KMS-11 (cell line): ENCODE data around the gene ERMARD.

Experiments used
- H2AFZ ChIP-seq: fragments of 200-600 bp; sonication (generic); 2 replicates; pipeline ENCODE4 v1.6.1; 2016; ENCODE audit warnings: antibody characterized with exemption, mixed run types, low read depth
- H3K27ac ChIP-seq: fragments of 200-600 bp; sonication (generic); 2 replicates; pipeline ENCODE4 v1.6.1; 2016; ENCODE audit warnings: mild to moderate bottlenecking, mixed run types
- H3K27me3 ChIP-seq: fragments of 200-600 bp; sonication (generic); 2 replicates; pipeline ENCODE4 v1.6.1; 2017; ENCODE audit warnings: mild to moderate bottlenecking, low read depth, mixed run types, moderate library complexity; ENCODE audit not compliant: insufficient read depth
- H3K36me3 ChIP-seq: fragments of 200-600 bp; sonication (generic); 2 replicates; pipeline ENCODE4 v1.6.1; 2017; ENCODE audit warnings: mild to moderate bottlenecking, mixed run types; ENCODE audit not compliant: insufficient read depth
- H3K4me1 ChIP-seq: fragments of 200-600 bp; sonication (generic); 2 replicates; pipeline ENCODE4 v1.6.1; 2016; ENCODE audit warnings: mild to moderate bottlenecking, low read depth, mixed run types; ENCODE audit not compliant: poor library complexity, severe bottlenecking
- H3K4me2 ChIP-seq: fragments of 200-600 bp; sonication (generic); 2 replicates; pipeline ENCODE4 v1.7.0; 2016; ENCODE audit warnings: mild to moderate bottlenecking, mixed run types
- H3K4me3 ChIP-seq: fragments of 200-600 bp; sonication (generic); IDR thresholded peaks from 2 replicates; pipeline ENCODE4 v1.6.1; 2017; ENCODE audit warnings: low read depth, low read length, mixed read lengths; ENCODE audit not compliant: insufficient read depth
- H3K79me2 ChIP-seq: fragments of 200-600 bp; sonication (generic); 2 replicates; pipeline ENCODE4 v1.6.1; 2016; ENCODE audit warnings: low read depth, mixed run types; ENCODE audit not compliant: insufficient read depth
- H3K9ac ChIP-seq: fragments of 200-600 bp; sonication (generic); 2 replicates; pipeline ENCODE4 v1.6.1; 2016; ENCODE audit warnings: mild to moderate bottlenecking, mixed run types
- H4K20me1 ChIP-seq: fragments of 200-600 bp; sonication (generic); 2 replicates; pipeline ENCODE4 v1.6.1; 2016; ENCODE audit warnings: mild to moderate bottlenecking, mixed run types; ENCODE audit not compliant: insufficient read depth
- CTCF ChIP-seq: fragments of 200-600 bp; sonication (generic); conservative IDR thresholded peaks from 2 replicates; pipeline ENCODE4 v1.6.1; 2017; ENCODE audit warnings: low read depth, mild to moderate bottlenecking, antibody characterized with exemption, low read length, moderate library complexity, mixed read lengths

ERMARD gene

DNA sequence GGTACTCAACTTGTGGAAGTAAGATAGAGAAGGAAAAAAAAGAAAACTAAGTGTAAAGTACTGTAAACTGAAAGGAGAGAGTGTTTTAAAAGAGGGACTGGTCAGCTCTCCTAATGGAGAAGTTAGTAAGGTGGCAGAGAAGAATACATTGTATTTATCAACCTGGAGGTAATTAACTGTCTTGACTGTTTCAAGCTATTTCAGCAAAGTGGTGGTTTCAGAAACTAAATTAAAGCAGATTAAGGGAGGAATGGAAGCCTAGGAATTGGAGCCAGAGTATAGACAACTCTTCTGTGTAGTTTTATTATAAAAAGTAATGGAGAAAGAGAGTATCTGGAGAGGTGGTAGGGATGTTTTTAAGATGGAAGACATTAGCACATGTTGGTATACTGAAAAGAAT is 24.5 kb upstream of the ERMARD start:
- Histone ChIP-seq H2AFZ (no peak overlapping the region), H3K27me3 (no peaks in the 10 kb centered on the region), H3K79me2 (peaks cover 15% of the 10 kb centered on the region), H3K27ac (no peak overlapping the region), H4K20me1 (peaks cover 7% of the 10 kb centered on the region; the same call in 1 of the 2 replicates), H3K9ac (no peak overlapping the region), H3K4me2 (no peak overlapping the region), H3K4me3 (no peak overlapping the region), H3K4me1 (peaks cover 5% of the 10 kb centered on the region), H3K36me3 (no peaks in the 10 kb centered on the region)
- TF ChIP-seq CTCF, result no peak

DNA sequence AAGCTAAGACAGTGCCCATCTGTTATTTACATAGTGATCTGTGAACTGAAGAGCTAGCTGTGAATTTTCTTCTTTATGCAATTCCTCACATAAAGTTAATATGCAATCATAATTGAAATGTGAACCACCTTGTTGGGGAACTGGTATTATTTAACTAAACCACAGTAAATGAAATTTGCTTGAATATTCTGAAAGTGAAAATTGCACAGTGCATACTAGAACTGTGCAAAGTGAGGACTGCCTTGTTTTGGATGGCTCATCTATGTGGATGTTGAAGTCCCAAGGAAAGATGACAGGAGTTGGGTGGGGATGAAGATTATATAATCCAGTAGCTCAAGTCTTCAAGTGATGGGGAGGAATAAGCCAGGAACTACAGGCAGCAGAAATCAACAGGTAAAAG is 21.5 kb upstream of the ERMARD start:
- Histone ChIP-seq H3K27me3 (no peaks in the 10 kb centered on the region), H2AFZ (no peak overlapping the region), H3K4me2 (no peak overlapping the region), H3K36me3 (no peaks in the 10 kb centered on the region), H3K79me2 (no peaks in the 10 kb centered on the region), H3K4me3 (no peak overlapping the region), H3K27ac (no peak overlapping the region), H3K4me1 (no peaks in the 10 kb centered on the region), H4K20me1 (no peaks in the 10 kb centered on the region), H3K9ac (no peak overlapping the region)
- TF ChIP-seq CTCF, result no peak

DNA sequence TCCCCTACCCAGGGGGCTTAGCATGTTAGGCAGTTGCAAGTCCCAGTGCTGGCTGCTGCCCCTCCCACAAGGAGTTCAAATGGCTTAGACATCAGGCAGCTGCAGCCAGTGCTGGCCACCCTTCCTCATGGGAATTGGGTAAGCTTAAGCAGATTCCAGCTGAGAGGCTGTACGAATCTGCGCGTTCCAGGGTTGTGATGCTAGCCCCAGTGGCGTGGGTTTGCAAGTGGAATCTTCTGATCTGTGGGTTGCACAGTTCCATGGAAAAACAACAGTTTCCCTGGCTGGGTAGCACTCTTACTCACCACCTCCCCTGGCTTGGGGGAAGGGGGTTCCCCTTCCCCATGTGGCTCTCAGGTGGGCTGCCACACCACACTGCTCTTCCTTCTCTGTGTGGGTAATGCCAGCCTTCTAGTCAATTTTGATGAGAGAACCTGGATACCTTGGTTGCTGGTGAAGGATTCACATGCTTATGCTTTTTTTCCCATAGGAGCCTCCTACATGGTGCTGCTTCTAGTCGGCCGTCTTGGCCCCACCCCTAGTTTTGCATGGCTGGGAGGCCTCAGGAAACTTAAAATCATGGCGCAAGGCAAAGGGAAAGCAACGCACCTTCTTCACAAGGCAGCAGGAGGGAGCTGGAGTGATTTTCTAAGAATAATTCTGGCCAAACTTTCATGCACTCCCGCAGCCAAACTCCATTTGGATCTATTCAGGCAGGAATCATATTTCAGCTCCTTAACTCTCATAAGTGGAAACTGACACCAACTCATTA is 13.0 kb upstream of the ERMARD start:
- H3K79me2 ChIP-seq, result no peaks in the 10 kb centered on the region
- H3K4me2 ChIP-seq, result no peak overlapping the region
- H2AFZ ChIP-seq, result no peak overlapping the region
- no peaks in the 10 kb centered on the region for H3K36me3 ChIP-seq
- no peaks in the 10 kb centered on the region for H3K4me1 ChIP-seq
- no peaks in the 10 kb centered on the region for H3K27me3 ChIP-seq
- no peaks in the 10 kb centered on the region for H4K20me1 ChIP-seq
- no peak overlapping the region for H3K9ac ChIP-seq
- no peak overlapping the region for H3K27ac ChIP-seq
- H3K4me3 ChIP-seq, result no peak overlapping the region
- TF ChIP-seq CTCF, result no peak

DNA sequence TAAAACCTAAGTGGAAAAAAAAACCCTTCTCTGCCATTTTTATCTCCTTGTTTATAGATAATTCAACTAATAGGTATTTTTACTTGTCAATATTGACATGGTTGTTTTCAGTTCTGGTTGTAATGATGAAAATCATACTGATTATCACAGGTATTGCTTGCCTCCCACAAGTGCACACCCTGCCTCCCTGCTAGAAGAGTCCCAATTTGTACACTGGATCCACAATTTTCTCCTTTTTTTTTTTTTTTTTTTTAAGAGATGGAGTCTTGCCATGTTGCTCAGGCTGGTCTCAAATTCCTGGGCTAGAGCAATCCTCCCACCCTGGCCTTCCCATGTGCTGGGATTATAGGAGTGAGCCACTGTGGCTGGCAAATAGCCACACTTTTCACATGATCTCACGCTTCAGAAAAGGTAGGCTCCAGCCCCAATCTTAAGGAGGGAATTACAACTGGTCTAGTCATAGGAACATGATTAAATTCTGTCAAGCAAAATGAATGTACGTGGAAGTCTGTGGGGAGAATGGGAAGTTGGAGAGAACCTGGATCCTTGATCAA is 12.4 kb upstream of the ERMARD start:
- Histone ChIP-seq H2AFZ (no peak overlapping the region), H3K27me3 (no peaks in the 10 kb centered on the region), H3K79me2 (no peaks in the 10 kb centered on the region), H3K9ac (no peak overlapping the region), H3K4me2 (no peak overlapping the region), H3K27ac (no peak overlapping the region), H3K36me3 (no peaks in the 10 kb centered on the region), H4K20me1 (no peaks in the 10 kb centered on the region), H3K4me1 (no peaks in the 10 kb centered on the region), H3K4me3 (no peak overlapping the region)
- TF ChIP-seq CTCF, result no peak
